Stimulated activated CD8-positive, alpha-beta memory T cell treated with anti-CD3 and anti-CD28 coated beads, Interleukin-7, amount 100 ng/mL, for 1 hour (primary cell): ENCODE measurements around the gene CEBPE.

Experiments used
- DNase-seq, 2 donors: peaks; one replicate each; pipeline ENCODE4 v3.0.0-alpha.2; 2020; ENCODE audit warnings: low read depth in 2 of 2

Gene CEBPE

DNA sequence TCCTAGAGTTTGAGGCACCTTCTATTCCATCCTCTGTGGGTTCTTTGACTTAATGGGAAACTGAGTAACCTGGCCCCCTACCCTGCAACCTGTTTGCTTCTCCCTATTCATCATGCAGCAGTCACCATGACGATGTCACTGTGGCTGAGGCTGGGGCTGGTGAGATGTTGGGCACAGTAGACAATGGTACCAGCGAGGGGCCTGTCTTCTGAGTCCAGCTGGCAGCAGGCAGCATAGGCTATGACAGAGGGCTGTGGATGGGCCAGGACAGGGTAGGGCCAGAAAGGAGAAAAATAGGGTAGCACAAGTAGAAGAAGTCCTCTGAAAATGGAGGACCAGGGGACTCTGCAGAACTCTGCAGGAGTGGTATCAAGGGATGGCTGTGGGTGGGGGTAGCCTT lies 16.3 kb downstream of the CEBPE start:
- no peak for DNase-seq

DNA sequence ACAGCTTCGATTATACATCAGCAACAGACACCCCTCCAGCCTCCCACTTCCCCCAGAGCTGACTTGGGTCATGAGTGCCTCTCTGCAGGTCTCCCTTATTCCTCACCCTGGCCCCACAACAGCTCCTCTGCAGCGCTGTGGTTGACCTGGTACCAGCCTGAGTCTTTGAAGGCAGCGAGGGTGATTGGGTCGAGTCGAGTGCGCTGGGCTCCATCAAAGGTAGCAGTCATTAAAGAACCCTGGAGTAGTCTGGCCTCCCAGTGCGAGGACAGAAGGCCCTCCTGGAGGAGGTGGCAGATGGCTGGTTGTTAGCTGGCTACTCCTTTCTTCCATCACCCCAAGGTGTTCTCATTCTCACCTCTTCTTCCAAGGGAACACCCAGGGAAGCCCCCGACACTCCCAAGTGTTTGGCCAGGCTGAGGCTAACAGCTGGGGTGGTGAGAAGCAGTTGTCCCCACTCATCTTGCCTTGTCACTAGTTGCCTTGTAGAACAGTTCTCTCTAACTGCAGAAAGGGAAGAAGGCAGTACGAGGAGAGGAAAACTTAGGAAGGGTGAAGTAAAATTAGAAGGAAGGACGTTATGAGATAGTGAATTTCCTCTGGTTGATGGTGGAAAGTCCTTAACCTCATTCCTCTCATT lies 16.9 kb downstream of the CEBPE start:
- DNase-seq, result no peak

DNA sequence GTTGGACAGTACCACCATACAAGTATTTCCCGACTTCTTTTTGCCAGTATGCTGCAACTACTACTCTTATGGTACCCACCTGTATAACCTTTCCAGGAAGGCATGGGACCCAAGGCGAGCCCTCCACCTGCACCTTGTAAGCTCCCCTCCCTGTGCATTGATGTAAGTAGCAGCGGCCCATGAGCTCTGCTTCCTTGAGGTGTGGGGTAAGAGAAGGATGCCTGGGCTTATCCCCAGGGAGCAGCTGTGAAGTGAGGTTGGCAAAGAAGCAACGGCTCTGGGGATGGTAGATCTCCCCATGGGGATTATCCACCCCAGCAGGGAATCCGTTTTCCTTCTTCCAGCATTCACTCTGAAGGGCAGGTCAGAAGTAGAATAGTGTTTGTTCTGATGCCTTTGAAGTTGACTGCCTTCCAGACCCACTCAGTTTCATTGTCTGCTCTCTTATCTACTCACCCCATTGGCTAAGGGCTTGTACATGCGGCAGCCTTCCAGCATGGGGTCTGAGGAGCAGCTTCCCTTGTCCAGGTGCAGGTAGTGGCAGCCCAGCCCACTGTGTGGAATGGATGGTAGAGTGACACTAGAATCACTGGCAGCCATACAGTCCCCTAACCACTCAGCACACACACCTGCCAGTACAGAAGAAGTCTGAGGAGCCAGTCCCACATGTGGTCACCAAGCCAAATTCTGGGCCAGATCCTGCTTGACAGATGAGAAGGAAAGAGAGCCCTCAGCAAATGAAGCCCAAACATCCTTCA lies 17.7 kb downstream of the CEBPE start:
- DNase-seq, result no peak

DNA sequence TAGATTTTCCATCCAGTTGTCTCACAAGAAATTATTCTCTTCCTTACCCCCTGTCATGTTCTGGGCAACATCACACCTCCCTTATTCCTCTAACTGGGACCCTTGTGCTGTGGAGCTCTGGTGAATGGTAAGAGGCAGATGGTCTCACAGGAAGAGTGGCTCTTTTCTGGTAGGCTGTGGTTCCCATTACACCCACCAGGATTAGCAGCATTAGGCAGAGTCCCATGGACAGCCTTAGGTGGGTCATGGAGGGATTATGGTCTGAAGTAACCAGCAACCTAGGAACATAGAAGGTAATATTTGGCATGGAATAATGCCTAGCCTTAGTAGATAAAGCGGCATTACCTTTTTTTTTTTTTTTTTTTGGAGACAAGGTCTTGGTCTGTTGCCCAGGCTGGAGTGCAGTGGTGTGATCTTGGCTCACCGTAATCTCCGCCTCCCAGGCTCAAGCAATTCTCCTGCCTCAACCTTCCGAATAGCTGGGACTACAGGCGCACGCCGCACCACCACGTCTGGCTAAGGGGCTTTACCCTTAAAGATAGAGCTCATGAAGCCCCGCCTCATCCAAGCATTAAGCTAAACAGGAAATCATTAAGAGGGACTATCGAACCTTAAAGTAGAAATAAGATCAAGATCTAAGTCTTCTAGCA lies 19.7 kb downstream of the CEBPE start:
- no peak for DNase-seq

DNA sequence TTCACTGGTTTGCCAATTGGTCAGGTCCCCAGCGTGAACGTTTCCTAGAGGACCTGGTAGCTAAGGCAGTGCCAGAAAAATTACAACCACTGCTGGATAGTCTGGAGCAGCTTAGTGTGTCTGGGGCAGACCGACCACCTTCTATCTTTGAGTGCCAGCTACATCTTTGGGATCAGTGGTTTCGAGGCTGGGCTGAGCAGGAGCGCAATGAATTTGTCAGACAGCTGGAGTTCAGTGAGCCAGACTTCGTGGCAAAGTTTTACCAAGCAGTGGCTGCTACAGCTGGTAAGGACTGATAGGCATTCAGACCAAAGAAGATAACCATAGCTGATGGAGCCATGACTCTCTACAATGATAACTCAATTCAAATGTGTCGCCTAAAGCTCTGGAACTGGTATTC lies 21.3 kb downstream of the CEBPE start:
- no peak for DNase-seq

DNA sequence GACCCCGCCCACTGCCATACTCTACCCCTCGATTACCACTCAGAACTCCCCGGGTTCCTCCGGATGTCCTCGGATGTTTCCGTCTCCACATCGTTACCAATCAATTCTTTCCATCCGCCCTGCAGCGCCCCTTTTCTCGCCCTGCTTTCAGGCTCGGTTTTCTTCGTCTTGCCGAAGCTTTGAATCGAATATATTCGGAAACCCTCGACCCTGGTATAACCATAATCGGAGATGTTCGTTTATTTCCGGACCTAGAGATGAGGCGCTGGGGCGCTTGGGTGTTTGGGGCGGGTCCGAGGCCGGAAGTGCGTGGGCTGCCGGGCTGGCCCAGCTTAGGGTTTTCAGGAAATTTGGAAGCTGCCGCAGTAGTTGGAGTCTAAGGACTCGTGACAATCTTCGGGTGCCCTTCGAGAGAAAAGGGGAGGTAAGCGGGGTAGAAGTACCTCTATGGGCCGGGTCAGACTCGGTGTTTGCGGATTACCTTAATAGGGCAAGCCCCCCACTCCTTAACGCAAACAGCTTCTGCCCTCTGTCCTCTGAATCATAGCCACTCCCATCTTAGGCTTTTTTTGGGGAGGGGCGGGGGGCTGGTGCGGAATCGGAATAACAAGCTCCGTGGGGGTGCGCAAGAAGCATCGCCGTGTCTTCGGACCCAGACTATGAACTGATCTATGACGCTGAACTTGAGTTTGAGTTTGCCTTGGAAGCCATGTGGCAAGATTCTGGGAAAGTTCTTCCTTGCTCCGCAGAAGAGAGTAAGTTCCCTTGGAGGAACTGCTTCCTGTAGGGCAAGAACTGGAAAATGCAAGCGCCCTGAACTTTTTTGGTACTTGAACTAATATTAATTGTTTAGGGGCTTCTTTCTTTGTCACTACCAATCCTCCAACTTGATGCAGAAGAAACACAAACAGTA lies 23.6 kb downstream of the CEBPE start, which contains the start of gene C14orf119:
TSS of gene C14orf119 (plus strand) at position 310 of the 913 bp plus-strand sequence. CDS start 2,154 bp downstream, outside the sequence.
- peak; percentile 98 for DNase-seq

DNA sequence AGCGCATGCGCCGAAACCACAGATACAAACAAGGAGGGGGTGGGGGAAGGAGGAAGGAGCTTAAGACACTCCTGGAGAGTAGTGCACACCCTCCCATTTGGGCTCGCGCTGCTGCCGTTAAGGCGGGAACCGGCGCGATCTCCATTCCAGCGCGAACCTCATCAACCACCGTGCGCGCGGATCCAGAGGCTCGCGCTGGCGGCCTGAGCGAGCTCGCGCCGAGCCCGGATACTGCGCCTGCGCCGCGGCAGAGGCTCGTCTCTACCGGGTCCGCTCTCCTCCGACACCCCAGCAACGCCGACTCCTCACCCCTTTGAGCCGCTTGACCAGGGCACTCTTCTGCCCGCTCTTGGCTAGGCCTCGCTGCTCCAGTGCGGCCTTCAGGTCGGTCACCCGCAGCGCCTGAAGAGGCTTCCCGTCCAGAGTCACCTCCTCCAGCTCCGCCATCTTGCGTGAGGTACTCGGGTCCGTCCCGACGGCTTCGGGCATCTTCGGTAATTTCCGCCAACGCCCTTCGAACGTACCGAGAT lies 24.3 kb downstream of the CEBPE start, which contains the start of gene ACIN1:
TSS of gene ACIN1 (minus strand) at position 471 of the 530 bp plus-strand sequence. CDS start at position 447, 24 bp downstream.
- peak; percentile 39 to 41 for DNase-seq

DNA sequence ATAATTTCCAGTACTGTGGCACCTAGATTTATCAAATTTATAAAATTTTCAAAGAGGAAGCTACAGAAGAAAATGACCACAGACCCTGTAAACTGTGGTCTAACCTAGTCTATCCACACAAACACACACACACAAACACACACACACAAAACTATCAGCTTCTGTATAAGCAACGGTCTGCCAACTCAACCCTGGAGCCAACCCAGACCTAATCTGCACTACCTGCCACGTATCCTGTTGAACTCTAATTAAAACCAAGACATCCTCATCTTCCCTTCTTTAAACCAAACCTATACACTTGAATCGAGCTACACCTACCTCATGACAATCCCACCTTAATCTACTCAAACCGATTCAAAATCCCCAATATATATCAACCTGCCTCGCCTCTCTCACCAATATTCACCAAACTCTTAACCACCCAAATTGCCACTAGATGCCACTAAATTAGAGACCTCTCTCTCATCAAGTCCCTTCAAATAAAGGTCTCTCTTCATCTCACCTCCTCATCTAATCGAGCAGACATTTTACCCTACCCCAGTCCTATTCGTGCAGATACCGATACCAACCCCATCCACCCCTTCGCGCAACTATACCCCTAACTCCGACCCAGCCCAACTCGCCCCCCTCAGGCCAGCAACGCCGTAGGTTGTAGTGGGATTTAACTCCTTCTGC lies 24.9 kb downstream of the CEBPE start:
- no peak for DNase-seq

DNA sequence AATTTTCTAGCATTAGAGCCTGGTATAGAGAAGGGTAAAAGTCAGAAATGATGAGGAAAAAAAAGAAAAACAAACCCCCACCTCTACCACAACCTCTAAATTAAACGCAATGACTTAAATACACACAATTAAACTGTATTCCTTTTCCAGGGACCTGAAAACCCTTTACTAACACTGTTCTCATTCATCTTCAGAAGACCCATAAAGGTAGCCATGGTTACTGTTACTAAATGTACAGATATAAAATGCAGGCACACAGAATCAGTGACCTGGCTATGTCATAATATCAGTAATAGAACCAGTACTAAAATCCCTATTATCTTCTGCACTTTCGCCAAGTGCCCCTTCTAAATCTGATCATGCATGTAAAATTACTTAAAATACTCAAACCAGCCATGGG lies 25.5 kb downstream of the CEBPE start:
- DNase-seq, result no peak

DNA sequence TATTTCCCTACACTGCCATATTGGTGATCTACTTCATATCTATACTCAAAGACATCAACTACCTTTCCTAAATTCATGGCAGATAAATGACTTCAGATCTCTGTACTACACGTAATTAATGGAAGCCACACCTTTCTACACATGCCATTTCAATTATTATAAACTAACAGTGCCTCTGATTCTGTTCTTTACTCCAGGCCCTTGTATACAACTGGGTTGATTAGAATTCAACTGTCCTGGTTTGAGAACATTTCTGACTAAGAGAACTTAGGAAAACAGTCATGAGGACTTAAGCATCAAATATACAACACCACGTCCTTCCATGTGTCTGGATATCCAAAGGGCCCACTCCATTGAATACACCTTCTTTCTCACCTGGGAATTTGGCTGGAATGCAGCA lies 26.0 kb downstream of the CEBPE start:
- DNase-seq, result no peak

DNA sequence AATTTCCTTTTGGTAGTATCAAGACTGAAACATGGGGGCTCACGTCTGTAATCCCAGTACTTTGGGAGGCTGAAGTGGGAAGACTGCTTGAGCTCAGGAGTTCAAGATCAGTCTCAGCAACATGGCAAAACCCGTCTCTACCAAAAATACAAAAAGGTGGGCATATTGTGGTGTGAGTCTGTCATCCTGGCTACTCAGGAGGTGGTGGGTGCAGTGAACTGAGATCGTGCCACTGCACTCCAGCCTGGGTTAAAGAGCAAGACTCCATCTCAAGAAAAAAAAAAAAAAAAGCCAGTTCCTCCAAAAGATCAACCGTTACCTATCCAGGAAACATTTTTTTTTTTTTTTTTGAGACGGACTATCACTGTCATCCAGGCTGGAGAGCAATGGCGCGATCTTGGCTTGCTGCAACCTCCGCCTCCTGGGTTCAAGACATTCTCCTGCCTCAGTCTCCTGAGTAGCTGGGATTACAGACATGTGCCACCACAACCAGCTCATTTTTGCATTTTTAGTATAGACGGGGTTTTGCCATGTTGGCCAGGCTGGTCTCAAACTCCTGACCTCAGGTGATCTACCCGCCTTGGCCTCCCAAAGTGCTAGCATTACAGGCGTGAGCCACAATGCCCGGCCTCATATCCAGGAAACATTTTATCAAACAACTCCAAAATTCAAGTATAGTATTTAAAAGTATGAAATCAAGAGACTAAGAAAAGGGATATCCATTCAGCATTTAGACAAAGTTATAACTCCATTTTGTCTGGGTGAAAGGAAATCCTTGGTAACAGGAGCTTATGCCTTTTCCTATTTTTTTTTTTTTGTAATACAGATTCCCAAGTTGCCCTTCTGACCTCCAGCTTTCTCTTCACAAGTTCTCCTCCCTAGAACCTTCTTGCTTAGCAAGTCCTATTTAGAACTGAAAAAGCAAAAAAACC lies 27.5 kb downstream of the CEBPE start:
- no peak for DNase-seq

DNA sequence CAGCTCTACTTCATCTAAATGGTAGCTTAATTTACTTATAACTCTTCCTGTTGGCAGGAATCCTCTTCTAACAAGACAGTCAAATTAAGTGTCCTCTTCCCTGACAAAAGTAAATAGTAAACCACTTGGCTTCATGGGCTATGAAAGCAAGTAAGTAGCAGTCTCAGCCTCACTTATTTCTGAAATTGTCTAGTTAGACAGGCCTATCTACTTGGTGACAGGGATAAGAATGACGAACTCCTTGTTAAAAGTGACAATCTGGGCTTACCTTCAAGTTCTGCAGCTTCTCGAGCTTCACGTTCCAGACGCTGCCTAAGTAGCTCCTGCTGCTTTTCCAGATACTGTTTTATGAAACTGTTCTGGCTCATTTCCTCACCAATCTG lies 28.8 kb downstream of the CEBPE start:
- no peak for DNase-seq

DNA sequence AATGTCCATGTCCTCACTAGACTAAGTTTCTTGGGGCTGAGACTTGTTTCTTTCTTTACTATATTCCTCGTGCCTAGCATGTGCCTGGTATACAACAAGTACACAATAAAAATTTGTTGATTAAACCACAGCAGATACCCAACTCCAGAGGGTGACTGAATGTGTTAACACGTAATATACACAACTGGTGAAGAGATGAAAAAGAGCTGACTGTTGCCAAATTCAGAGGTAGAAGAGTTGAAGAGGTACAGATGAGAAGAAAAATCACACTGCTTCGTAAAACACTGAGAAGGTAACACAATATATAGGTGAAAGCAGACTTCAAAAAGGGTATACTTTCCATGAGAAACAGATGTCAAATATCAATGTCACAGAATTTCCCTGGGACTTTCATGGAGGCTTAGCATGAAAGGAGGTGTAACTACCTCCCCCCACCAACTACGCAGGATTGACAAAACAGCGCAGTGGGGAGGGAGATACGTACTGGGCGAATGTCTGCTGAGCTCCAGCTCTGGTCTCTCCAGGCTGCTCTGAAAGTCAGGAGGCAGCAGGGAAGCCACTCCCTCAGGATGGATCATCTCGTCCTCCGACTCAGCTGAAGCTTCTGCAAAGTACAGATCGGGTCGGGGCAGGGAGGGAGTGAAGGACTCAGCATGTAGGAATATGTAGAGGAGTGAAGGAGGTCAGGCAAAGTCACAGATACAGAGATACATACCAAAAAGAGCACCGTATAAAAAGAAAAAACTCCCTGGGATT lies 29.4 kb downstream of the CEBPE start:
- no peak for DNase-seq

DNA sequence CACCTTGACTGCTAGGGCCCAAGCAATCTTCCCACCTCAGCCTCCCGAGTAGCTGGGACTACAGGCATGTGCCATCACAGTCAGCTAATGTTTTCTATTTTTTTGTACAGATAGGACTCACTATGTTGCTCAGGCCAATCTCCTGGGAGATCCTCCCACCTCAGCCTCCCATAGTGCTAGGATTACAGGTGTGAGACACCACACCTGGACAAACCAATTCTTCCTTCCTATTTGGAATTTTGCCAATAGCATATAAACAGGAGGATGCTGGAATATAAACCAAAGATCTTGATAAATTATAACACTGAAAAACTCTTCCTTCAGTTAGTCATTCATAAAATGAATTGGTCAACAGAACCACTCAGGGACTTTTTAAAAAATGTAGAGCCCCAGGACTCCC lies 32.5 kb downstream of the CEBPE start:
- DNase-seq, result no peak

DNA sequence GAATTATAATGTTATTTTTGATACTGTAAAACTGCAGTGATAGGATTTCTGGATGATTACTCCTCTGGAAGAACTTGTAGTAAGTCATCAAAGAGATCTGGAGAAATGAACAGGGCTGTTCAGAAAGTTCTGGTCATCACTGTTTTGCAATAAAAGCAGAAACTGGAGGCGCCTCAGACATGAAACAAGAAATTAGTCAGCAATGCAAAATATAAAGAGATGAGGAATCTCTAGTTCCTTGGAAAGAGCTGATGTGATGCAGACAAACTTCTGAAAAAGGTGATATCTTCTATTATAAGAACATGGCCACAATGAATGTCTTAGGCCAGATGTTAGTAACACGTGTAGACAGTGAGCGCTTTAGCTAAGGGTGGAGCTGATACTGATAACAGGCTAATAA lies 33.6 kb downstream of the CEBPE start:
- no peak for DNase-seq

DNA sequence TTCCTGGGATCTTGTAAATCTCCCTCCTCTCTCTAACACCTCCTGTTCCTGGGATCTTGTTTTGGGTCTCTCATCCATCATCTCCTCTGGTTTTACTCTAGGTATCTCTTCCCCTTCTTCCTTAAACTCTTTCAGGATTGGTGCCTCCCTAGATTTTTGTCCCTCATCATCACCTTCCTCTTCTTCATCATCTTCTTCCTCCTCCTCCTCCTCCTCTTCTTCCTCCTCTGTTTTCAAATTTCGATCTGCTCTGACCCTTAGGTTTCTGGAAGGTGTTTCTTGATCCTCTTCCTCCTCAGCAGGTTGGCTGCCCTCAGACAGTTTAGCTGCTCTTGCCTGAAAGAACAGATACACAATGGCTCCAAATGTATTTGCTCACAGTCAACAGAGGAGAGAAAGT lies 38.6 kb downstream of the CEBPE start:
- no peak for DNase-seq

DNA sequence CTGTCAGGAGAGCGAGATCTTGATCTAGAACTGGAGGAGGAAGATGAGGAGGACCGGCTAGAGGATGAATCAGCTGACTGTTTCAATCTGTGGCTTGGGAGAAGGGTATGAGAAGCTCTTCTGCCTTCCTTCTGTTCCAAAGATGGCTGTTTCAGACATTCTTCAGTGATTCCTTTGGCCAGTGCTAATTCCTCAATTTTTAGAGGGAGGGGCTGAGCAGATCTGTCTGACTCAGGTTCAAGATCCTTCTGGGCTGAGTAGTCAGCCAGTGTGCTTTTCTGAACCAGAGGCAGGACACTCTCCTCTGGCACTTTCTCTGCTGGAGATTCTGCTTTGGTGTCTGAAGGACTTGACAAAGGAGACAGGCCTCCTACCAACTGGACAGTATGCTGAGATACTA lies 39.3 kb downstream of the CEBPE start:
- no peak for DNase-seq

DNA sequence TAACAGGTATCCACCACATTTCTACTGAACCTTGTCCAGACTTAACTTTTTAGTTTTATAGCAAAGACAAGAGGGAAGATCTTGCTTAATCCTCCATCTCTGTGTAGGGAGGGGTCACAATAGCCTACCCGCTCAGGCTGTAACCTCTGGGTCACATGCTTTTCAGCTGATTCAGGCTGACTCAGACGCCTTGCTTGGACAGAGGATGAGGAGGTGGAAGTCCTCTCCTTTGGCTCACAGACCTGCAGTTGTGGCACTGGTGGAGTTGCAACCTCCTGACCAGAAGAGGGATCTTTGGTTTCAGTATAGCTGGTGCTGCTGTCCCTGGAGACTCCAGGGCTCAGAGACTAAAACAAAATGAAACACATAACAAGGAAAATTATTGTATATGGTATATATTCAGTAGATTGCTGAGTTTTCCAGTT lies 40.4 kb downstream of the CEBPE start:
- no peak for DNase-seq

DNA sequence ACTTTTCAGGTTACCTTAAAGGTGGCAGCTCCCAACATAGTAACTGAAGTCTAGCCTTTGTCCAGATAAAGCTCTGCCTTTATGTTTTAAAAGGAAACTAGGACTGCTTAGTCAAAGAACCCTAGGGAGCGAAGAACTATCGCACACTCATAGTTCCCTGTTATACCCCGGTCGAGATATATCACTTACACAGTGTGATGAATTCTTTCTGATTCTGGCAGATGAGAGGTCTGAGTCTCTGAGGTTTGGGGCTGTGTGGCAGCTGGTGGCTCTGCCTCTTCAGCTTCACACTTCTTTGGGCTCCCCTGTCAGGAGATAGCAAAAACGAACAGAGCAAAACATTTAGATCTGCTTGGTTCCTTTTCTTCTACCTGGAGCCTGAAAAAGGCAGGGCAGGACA lies 41.1 kb downstream of the CEBPE start:
- no peak for DNase-seq
